Activated naive CD4-positive, alpha-beta T cell (primary cell): Measurements from ENCODE around the gene FYTTD1.
"Not testable (repeated sequence)": the region's sequence is repeated elsewhere in the genome, so short reads cannot be mapped to it uniquely, and the experiment has no call there.

Experiments
- DNase-seq, 4 experiments: peaks; one replicate each; lab custom pipeline; 2025; lab: John Stamatoyannopoulos, UW

The FYTTD1 gene, protein sequence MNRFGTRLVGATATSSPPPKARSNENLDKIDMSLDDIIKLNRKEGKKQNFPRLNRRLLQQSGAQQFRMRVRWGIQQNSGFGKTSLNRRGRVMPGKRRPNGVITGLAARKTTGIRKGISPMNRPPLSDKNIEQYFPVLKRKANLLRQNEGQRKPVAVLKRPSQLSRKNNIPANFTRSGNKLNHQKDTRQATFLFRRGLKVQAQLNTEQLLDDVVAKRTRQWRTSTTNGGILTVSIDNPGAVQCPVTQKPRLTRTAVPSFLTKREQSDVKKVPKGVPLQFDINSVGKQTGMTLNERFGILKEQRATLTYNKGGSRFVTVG

DNA sequence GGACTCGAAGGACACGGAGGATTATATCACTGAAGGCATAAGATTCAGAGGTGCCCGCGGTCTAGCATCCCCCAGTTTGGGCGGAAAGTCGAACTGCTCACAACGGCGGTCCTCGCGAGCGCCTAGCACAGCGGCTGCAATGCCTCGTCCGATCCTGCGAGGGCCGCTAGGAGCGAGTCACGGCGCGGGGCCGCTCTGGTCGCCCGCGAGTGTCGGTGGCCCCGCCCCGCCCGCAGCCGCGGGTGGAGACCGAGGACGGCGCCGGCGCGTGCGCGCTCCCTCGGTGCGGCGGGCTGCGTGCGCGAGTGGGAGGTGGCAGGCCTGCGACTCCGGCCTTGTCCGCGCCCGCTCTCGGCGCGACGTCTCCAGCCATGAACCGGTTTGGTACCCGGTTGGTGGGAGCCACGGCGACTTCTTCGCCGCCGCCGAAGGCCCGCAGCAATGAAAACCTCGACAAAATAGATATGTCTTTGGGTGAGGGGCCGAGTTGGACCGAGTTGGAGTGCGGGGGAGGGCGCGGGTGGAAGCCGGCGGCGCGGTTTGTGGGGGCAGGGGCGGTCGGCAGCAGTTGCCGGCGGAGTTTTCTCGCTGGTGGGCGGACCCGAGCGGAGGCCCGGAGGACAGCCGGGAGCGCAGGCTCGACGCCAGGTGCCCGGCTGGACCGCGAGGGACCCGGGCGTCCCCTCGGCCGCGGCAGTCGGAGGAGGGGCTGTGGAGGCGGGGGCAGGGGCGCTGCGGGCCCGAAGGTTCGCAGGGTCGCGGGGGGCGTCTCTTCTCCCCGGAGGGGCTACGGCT is at the start of gene FYTTD1:
Gene FYTTD1 (plus strand): TSS at position 283 of the 795 bp plus-strand sequence. CDS start 89 bp downstream, at position 372.
- peak; percentile 56 to 88 (median 72) for DNase-seq

DNA sequence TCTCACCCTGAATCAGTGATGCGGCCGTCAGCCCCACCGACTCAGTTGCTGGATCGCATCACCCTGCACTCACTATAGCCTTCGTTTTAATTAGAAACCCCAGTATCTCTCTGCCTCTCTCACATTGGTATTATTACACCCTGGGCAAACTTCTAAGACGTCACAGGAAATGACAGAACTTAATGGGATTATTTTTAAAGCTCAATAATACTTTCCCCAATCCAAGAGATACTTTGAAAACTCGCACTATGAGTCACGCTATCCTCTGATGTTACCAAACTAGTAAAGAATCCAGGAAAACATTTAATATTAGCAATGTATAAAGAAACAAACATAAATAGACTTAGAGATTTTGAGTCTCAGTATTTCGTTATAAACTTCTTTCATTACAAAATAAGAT is 49.6 kb upstream of the FYTTD1 start:
- no peak for DNase-seq

DNA sequence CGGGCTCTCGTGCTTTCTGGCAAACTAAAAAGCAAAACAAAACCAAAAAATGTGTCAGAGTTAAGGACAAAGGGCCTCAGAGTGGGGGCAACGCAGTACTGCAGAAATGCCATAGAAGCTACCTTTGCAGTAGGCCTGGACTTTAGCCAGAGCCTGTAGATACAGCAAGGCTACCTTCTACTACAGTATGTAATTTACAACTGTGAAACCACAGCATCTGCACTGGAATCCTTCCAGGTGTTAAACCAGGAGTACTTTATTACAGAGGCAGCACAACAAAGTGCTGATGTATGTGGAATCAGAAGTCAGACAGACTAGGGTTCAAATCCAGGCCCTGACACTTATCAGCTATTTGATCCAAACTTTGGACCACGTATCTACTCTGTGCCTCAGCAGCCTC is 47.8 kb upstream of the FYTTD1 start:
- no peak for DNase-seq

DNA sequence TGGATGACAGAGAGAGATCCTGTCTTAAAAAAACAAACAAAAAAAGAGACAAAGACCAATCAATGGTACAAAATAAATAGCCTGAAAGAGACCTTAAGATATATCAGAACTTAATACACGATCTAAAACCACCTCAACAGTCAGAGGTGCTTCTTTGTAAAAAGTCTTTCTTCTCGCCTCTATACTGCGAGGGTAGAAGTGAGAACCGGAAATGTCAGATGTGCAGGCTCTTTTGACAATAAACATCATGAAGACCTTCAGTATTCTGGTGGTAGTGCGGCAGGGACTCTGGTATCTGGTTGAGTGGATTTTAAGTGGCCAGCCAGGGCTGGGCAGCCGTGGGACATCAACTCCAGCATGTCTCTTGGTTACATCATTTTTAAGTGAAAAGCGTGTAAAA is 43.0 kb upstream of the FYTTD1 start:
- no peak for DNase-seq

DNA sequence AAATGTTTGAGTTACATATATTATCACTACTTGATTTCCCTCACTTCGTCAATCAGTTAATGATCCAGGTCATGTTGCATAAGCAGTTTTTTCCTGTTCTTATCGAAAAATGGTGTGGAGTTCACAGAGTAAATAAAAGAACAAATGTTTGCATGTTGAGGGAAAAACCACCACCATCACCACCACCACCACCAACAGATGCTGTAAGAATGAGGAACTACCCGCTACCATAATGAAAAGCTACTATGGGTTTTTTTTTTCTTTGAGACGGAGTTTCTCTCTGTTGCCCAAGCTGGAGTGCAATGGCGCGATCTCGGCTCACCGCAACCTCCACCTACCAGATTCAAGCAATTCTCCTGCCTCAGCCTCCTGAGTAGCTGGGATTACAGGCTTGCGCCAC is 40.5 kb upstream of the FYTTD1 start:
- no peak for DNase-seq

DNA sequence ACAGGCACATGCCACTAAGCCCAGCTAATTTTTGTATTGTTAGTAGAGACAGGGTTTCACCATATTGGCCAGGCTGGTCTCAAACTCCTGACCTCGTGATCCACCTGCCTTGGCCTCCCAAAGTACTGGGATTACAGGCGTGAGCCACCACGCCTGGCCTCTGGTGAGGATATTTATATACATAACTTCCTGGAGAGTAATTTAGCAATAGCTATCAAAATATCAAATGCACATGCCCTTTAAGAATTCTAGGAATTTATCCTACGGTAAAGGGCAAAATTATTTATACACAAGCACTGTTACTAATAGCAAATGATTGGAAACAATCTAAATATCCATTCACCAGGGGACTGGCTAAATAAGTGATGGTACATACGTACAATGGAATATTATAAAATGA is 38.7 kb upstream of the FYTTD1 start:
- DNase-seq: not testable (repeated sequence)

DNA sequence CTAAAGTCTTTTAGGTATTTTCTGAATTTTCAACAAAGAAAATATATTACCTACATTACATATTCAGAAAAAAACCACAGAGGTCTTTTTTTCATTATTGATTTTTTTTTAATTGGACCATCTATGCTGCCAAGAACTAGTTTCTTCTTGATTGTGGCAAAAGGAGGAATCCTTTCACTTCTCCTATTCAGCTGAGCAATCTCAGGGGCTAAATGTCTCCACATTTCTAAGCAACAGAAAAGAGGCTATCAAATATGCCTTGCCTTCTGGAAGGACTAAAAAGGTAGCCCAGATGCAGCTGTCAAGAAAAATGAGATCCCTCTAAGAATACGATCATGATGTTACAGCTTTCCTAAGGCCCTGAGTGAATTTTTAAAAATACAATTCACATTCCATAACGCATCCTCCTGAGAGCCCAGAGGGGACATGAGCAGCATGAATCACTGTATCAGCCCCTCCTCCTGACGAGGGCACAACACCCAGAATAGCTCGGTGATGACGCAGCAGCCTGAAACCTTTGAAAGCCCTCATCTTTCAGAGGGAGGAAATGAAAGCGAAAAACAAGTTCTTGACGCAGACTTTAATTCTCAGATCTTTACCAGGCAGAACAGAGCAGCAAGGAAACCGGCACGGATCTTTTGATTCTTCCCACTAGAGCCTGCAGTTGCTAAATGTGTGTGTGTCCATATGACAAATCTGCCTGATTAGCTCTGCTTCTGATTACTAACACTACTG is 37.5 kb upstream of the FYTTD1 start:
- DNase-seq: peak; percentile 31 to 73 (median 62)

DNA sequence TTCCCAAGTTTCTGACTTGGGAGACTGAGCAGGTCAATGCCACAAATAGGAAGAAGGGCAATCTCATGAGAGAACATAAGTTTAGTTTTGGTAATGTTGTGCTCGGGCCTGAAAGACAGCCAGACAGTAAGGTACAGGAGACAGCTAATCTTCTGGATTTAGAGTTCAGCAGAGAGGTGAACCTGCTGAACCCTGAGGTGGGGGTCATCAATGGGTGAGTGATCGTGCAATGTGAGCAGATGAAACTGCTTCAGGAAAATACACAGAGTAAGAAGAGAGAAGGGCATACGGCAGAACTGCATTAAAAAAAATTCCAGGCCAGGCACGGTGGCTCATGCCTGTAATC is 36.2 kb upstream of the FYTTD1 start:
- DNase-seq: no peak

DNA sequence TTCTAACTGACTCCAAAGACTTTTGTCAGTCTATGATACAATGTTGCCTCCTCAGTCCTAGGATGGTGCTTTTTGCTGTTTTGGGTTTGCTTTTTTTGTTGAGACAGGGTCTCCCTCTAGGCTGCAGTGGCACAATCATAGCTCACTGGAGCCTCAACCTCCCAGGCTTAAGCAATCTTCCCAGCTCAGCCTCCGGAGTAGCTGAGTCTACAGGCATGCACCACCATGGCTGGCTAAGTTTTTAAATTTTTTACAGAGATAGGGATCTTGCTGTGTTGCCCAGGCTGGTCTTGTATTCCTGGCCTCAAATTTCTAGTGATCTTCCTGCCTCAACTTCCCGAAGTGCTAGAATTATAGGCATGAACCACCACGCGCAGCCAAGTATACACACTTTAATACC is 35.4 kb upstream of the FYTTD1 start:
- no peak for DNase-seq

DNA sequence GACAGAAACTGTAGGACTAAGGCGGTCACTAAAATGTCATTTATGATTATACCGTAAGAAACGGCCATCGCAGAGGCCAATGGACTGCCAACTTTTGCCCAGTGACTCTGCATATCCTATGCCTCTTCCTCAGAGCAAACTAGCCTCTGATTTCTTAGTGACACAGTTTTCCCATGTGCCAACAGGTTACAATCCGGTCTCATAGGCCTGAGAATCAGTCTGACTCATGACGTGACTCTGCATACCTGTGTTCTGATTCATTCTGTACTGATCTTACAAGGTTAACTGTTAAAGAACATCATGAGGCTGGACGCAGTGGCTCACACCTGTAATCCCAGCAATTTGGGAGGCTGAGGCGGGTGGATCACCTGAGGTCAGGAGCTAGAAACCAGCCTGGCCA is 30.8 kb upstream of the FYTTD1 start:
- no peak for DNase-seq

DNA sequence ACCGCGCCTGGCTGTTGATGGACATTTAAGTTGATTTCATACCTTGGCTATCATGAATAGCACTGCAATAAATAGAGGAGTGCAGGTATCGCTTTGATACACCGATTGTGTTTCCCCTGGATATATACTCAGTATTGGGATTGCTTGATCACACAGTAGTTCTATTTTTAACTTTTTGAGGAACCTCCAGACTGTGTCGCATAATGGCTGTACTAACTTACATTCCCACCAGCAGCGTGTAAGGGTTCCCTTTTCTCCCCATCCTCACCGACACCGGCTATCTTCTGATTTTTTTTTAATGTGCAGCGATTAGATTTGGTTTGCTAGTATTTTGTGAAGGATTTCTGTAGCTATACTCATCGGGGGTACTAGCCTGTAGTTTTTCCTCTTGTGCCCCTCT is 29.0 kb upstream of the FYTTD1 start:
- DNase-seq: no peak

DNA sequence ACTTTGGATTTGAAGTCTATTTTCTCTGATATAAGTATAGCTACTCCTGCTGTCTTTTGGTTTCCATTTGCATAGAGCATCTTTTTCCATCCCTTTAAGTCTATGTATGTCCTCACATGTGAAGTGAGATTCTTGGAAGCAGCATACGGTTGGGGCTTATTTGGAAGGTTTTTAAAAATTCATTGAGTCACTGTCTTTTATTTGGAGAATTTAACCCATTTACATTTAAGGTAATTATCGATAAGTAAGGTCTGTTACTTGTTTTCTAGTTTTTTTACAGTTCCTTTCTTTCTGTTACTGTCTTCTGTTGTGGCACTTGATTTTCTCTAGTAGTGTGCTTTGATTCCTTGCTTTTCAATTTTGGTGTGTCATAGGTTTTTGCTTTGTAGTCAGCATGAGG is 26.9 kb upstream of the FYTTD1 start:
- DNase-seq: no peak

DNA sequence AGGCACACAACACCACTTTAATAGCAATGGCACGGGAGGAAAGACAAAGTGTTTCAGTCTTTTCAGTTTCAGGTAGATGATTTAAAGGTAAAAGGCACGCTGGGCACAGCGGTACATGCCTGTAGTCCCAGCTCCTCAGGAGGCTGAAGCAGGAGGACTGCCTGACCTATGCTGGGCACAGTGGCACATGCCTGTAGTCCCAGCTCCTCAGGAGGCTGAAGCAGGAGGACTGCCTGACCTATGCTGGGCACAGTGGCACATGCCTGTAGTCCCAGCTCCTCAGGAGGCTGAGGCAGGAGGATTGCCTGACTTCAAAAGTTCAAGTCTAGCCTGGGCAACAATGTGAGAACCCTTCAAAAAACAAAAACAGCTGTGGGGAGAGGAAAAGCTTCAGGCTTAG is 21.8 kb upstream of the FYTTD1 start:
- DNase-seq: not testable (repeated sequence)

DNA sequence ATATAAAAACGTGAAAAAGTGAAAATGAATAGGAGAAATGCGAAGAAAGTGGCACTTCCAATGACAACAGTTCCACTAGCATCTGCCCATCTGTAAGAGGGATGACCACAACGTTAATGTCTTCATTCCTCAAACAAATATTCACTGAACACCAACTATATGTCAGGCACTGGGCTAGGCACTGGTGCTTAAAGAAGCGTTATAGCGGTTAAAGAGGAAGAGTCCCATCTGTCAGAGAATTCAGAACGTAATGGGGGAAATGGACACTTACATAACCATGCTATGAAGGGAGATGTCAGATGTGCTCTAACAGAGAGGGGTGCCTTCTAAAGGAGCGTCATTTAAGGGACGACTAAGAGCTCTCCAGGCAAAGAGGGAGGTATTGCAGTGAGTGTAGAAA is 21.2 kb upstream of the FYTTD1 start:
- no peak for DNase-seq

DNA sequence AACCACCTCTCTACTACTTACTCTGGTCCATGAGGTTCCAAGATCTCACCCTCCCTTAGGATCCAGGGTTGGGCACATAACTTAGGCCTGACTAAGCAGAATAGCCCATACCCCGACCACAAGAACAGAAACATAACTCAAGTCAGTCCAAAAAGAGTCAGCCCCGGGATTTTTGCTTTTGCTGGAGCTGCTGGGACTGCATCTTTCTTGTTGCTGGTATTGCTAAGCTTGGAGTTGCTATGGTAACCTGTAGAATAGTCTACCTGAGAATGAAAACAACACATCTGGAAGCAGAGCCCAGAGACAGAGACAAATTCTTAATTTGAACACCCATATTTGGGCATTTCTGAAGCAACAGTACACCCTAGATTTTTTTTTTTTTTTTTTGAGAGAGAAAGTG is 19.5 kb upstream of the FYTTD1 start:
- no peak for DNase-seq

DNA sequence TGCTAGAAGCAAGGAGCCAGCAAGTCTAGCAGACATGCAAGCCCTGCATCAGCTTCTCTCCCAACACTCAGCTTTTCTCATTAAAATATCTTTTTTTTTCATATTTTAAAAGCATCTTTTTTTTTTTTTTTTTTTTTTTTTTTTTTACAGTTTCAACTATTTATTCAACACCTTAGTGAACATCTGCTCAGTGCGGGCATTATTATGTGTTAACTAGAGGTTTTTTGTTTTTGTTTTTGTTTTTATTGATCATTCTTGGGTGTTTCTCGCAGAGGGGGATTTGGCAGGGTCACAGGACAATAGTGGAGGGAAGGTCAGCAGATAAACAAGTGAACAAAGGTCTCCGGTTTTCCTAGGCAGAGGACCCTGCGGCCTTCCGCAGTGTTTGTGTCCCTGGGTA is 18.9 kb upstream of the FYTTD1 start:
- not testable (repeated sequence) for DNase-seq

DNA sequence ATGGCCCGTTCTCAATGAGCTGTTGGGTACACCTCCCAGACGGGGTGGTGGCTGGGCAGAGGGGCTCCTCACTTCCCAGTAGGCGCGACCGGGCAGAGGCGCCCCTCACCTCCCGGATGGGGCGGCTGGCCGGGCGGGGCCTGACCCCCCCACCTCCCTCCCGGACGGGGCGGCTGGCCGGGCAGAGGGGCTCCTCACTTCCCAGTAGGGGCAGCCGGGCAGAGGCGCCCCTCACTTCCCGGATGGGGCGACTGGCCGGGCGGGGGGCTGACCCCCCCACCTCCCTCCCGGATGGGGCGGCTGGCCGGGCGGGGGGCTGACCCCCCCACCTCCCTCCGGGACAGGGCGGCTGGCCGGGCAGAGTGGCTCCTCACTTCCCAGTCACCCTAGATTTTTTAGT is 18.2 kb upstream of the FYTTD1 start:
- not testable (repeated sequence) for DNase-seq

DNA sequence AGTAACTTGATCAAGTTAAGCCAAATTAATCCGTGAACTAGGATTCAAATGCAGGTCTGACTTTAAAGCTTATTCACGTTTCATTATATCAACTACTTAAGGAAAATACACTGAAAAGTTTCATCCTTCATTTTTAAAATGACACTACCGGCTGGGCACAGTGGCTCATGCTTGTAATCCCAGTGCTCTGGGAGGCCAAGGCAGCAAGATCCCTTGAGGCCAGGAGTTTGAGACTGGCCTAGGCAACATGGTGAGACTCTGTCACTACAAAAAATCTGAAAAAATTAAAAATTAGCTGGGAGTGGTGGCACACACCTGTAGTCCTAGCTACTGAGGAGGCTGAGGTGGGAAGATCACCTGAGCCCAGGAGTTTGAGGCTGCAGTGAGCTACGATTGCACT is 16.6 kb upstream of the FYTTD1 start:
- DNase-seq: no peak

DNA sequence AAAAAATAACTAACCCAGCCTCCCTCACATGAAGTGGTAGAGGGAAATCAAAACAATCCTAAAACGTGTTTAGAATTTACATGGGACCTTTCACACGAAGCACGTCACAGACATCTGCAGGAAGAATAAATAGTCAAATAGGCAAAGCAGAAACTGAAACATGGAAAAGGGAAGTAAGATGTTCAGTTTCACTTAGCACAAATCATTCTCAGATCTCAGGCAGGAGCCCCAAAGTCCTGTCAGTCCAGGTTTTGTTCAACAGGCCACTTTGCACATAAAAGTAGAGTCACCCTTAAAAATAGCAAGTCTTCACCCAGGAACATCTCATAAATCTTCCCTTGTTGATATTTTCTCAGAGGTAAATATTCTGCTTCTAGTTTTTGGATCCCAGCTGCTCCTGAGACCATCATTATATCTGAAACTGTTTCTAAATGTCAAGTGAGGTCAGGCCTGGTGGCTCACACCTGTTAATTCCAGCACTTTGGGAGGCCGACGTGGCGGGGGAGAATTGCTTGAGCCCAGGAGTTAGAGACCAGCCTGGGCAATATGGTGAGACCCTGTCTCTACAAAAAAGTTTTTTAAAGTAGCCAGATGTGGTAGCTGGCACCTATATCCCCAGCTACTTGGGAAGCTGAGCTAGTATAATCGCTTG is 14.9 kb upstream of the FYTTD1 start:
- no peak for DNase-seq

DNA sequence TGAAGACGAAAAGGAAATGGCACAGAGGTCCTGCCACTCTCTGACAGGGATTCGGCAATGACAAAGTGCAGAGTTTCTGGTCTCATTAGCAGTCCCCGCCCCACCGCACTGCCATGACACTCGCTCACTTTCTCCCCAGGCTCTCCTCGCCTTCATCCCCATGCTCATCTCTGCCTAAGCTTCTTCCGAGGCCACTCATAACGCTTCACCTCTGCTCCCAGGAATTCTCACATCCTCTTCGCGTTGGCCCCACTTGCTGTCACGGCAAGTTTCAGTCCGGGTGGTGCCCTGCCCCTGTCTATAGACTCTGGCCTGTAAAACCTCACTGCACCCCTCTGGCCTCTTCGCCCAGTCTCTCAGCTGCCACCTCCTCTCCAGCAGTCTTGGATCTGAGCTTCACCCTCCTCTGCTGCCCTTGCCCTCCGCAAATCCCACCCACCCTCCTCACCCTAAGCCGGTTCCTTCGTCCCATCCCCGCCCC is 13.6 kb upstream of the FYTTD1 start:
- DNase-seq: peak in 3 of 4 experiments; percentile 5 to 22 (median 8)

DNA sequence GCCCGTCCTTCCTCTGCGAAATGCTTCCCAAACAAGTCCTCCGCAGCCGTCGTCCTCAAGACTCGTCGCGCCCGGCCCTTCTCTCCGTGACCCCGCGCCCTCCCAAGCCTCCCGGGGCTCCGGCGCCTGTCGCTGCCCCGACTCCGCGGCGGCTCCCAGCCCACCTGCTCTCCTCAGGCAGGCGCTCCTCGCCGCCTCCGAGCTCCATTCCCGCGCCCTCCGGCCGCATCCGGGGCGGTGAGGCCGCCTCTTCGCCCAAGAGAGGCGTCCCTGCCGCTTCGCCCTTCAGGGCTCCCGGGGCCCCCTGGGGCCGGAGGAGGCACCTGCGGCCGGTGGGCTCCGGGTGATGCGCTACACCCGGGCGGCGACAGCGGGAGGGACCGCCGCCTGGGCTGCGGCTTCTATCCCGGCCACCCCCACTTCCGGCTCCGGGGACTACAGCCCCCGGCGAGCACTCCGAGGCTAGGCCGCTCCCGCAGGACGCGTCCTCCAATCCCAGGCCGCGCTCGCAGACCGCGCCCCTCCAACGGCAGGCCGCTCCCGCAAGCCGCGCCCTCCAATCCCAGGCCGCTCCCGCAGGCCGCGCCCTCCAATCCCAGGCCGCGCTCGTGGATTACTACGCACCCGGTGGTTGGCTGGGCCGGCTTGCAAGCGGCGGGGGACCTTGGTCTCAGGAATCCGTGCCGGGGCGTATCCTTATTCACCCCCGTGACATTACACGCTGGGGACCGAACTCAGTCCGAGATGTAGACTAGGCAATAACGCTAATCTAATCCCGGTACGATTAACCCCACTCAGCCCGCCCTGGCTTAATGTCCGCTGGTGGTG is 13.0 kb upstream of the FYTTD1 start, which contains the start of gene RUBCN:
Gene RUBCN (minus strand): TSS at position 414 of the 828 bp plus-strand sequence. CDS start 185 bp downstream, at position 229.
- DNase-seq: peak; percentile 72 to 93 (median 82)
